ENCODE results near the gene FHDC1.

DNA sequence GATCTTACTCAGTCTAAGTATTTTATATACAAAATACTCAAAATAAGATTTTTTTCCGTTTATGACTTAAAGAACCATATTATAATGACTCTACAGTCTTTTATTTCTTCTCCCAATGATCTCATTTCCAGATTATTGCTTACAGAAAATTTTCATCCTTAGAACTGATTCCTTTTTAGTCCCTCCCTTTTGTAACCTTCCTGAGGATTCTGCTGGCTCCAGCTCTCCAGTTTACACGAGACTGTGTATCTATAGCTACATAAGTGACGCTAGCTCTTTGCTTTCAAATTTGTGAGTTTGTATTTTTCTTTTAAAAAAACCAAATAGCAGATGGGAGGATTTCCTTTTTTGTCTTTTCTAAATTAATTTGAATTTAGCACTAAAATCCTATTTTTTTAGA is 24.0 kb downstream of the FHDC1 start:
- TF ChIP-seq CTCF (IDR thresholded peaks at IDR 0.05; ENCODE audit: low read depth, low read length, poor library complexity, severe bottlenecking) (no peak), EZH2phosphoT487 (IDR thresholded peaks at IDR 0.05; ENCODE audit: borderline replicate concordance, low read length) (no peak)
